ENCODE results near the gene TOP1.

TOP1 gene

GRCh38 chr20:41004531-41005360, 23.9 kb upstream of the TOP1 start:
- DNase-seq (ENCODE audit: low spot score): no peak

GRCh38 chr20:41005361-41005729, 23.3 kb upstream of the TOP1 start:
- no peak for DNase-seq (ENCODE audit: low spot score)

- DNase-seq (ENCODE audit: low spot score): no peak
Observed at GRCh38 chr20:41006126-41006935, 22.3 kb upstream of the TOP1 start.

GRCh38 chr20:41006936-41007474, 21.6 kb upstream of the TOP1 start:
- DNase-seq (ENCODE audit: low spot score): no peak

- no peak for DNase-seq (ENCODE audit: low spot score)
Observed at GRCh38 chr20:41007481-41007880, 21.1 kb upstream of the TOP1 start.

GRCh38 chr20:41009946-41010345, 18.7 kb upstream of the TOP1 start:
- no peak for DNase-seq (ENCODE audit: low spot score)

- no peak for DNase-seq (ENCODE audit: low spot score)
Observed at GRCh38 chr20:41011551-41012067, 17.0 kb upstream of the TOP1 start.

GRCh38 chr20:41014561-41015088, 14.0 kb upstream of the TOP1 start:
- no peak for DNase-seq (ENCODE audit: low spot score)

GRCh38 chr20:41017448-41018042, 11.1 kb upstream of the TOP1 start:
- DNase-seq (ENCODE audit: low spot score): no peak

- no peak for DNase-seq (ENCODE audit: low spot score)
Observed at GRCh38 chr20:41018153-41018552, 10.5 kb upstream of the TOP1 start.

GRCh38 chr20:41023549-41023948, 5.1 kb upstream of the TOP1 start:
- no peak for DNase-seq (ENCODE audit: low spot score)

- DNase-seq (ENCODE audit: low spot score): no peak
Observed at GRCh38 chr20:41027366-41027765, 1.3 kb upstream of the TOP1 start.

- DNase-seq (ENCODE audit: low spot score): no peak
Observed at GRCh38 chr20:41027872-41028358, 707 bp upstream of the TOP1 start.

GRCh38 chr20:41029150-41029901, 704 bp downstream of the TOP1 start:
- peak; percentile 69 for DNase-seq (ENCODE audit: low spot score)

GRCh38 chr20:41030061-41030460, 1.4 kb downstream of the TOP1 start:
- no peak for DNase-seq (ENCODE audit: low spot score)

GRCh38 chr20:41030531-41031242, 2.1 kb downstream of the TOP1 start:
- no peak for DNase-seq (ENCODE audit: low spot score)

GRCh38 chr20:41031243-41031619, 2.6 kb downstream of the TOP1 start:
- no peak for DNase-seq (ENCODE audit: low spot score)

GRCh38 chr20:41032271-41032670, 3.6 kb downstream of the TOP1 start:
- no peak for DNase-seq (ENCODE audit: low spot score)

GRCh38 chr20:41034239-41034638, 5.6 kb downstream of the TOP1 start:
- no peak for DNase-seq (ENCODE audit: low spot score)

- no peak for DNase-seq (ENCODE audit: low spot score)
Observed at GRCh38 chr20:41035207-41035606, 6.6 kb downstream of the TOP1 start.

- DNase-seq (ENCODE audit: low spot score): no peak
Observed at GRCh38 chr20:41037179-41037578, 8.6 kb downstream of the TOP1 start.
